H1 (cell line): Measurements from ENCODE around the gene MAP4K4. TPM values are rescaled to one million over a fixed set of nuclear protein-coding genes. Genes with fewer than 3 reads are reported as not detected.

ENCODE experiments used
- CTCF ChIA-PET: fragments of 300-600 bp; sonication (Branson Sonifier 250); formaldehyde crosslinking; loops from one replicate; lab custom pipeline; 2021; ENCODE audit not compliant: partially characterized antibody; lab: Charles Lee
- POLR2A ChIA-PET: fragments of 300-600 bp; sonication (Branson Sonifier 250); formaldehyde crosslinking; loops from one replicate; lab custom pipeline; 2021; ENCODE audit warnings: inconsistent platforms; ENCODE audit not compliant: partially characterized antibody; lab: Charles Lee
- DNase-seq, 2 experiments: peaks; one replicate each; pipeline versions ENCODE4 v3.0.0 to v3.0.0-alpha.2; 2010 to 2022; ENCODE audit warnings: low spot score in 2 of 2, low read depth in 1 of 2, mixed read lengths in 1 of 2
- FAIRE-seq: peaks from 2 replicates; lab custom pipeline; 2011; peaks lifted over from hg19 to GRCh38; lab: Jason Lieb, UNC
- H2AFZ ChIP-seq: 2 replicates; pipeline ENCODE4 v1.8.1; 2012; ENCODE audit warnings: low read length, inconsistent platforms
- H2AK5ac ChIP-seq: 2 replicates; pipeline ENCODE4 v1.6.1; 2013; ENCODE audit warnings: low read depth, low read length
- H2BK120ac ChIP-seq: replicated peaks from 2 replicates; pipeline ENCODE3; 2013; ENCODE audit warnings: low read depth, low read length, inconsistent platforms
- H2BK12ac ChIP-seq: 2 replicates; pipeline ENCODE4 v1.6.1; 2013; ENCODE audit warnings: low read depth, low read length
- H2BK15ac ChIP-seq: 2 replicates; pipeline ENCODE4 v1.6.1; 2013; ENCODE audit warnings: low read length
- H2BK20ac ChIP-seq: 2 replicates; pipeline ENCODE4 v1.6.1; 2013; ENCODE audit warnings: low read length
- H2BK5ac ChIP-seq: 2 replicates; pipeline ENCODE4 v1.6.1; 2013; ENCODE audit warnings: low read depth, low read length
- H3K14ac ChIP-seq: 2 replicates; pipeline ENCODE4 v1.6.1; 2013; ENCODE audit warnings: inconsistent platforms; ENCODE audit not compliant: insufficient read length
- H3K18ac ChIP-seq: 2 replicates; pipeline ENCODE4 v1.6.1; 2013; ENCODE audit warnings: low read length; ENCODE audit errors: extremely low read depth
- H3K23ac ChIP-seq: 2 replicates; pipeline ENCODE4 v1.6.1; 2013; ENCODE audit warnings: inconsistent platforms; ENCODE audit not compliant: insufficient read length
- H3K23me2 ChIP-seq: 2 replicates; pipeline ENCODE4 v1.6.1; 2013; ENCODE audit warnings: low read depth, low read length
- H3K27ac ChIP-seq: 2 replicates; pipeline ENCODE4 v1.6.1; 2011; ENCODE audit warnings: low read depth, low read length, inconsistent platforms
- H3K27me3 ChIP-seq, 4 experiments: replicated peaks in 1 of 4; 1 replicate in 1 of 4; 2 replicates in 3 of 4; pipeline versions ENCODE4 v1.6.1 to v1.8.1; 2011 to 2013; ENCODE audit warnings: low read length in 3 of 4, mild to moderate bottlenecking in 3 of 4, inconsistent platforms in 2 of 4, mixed read lengths in 2 of 4, moderate library complexity in 1 of 4; ENCODE audit not compliant: control insufficient read depth in 3 of 4, insufficient read depth in 3 of 4; ENCODE audit errors: extremely low read depth in 1 of 4
- H3K36me3 ChIP-seq, 4 experiments: 2 replicates each; pipeline versions ENCODE4 v1.6.1 to v1.8.1; 2011 to 2013; ENCODE audit warnings: mild to moderate bottlenecking in 4 of 4, low read length in 3 of 4, moderate library complexity in 2 of 4, control low read depth in 1 of 4, inconsistent platforms in 1 of 4; ENCODE audit not compliant: insufficient read depth in 4 of 4, control insufficient read depth in 2 of 4
- H3K4ac ChIP-seq: replicated peaks from 2 replicates; pipeline ENCODE3; 2013; ENCODE audit warnings: low read length, low read depth, mixed read lengths, inconsistent platforms; ENCODE audit not compliant: insufficient read length
- H3K4me1 ChIP-seq, 4 experiments: replicated peaks in 1 of 4; 1 replicate in 1 of 4; 2 replicates in 3 of 4; pipeline versions ENCODE4 v1.6.1 to v1.8.1; 2011 to 2013; ENCODE audit warnings: low read length in 3 of 4, inconsistent platforms in 2 of 4, mixed read lengths in 1 of 4; ENCODE audit not compliant: insufficient read depth in 4 of 4, control insufficient read depth in 3 of 4
- H3K4me2 ChIP-seq, 2 experiments: 2 replicates each; pipeline versions ENCODE4 v1.6.1 to v1.8.1; 2011 to 2013; ENCODE audit warnings: low read depth in 2 of 2, low read length in 2 of 2, control low read depth in 1 of 2, inconsistent platforms in 1 of 2, mild to moderate bottlenecking in 1 of 2; ENCODE audit not compliant: insufficient read depth in 1 of 2
- H3K4me3 ChIP-seq, 4 experiments: fragments of 200-600, 300-600 bp in 1 of 4; sonication (generic), shearing (Covaris generic), sonication (Bioruptor Twin) in 1 of 4; 2 replicates each; pipeline versions ENCODE4 v1.5.1 to v1.8.1; 2011 to 2016; ENCODE audit warnings: low read length in 4 of 4, low read depth in 3 of 4, control low read depth in 2 of 4, inconsistent platforms in 2 of 4, mild to moderate bottlenecking in 2 of 4, mixed read lengths in 1 of 4, moderate library complexity in 1 of 4; ENCODE audit not compliant: insufficient read depth in 2 of 4; ENCODE audit errors: extremely low read depth in 1 of 4
- H3K56ac ChIP-seq: replicated peaks from 2 replicates; pipeline ENCODE3; 2013; ENCODE audit warnings: low read depth, mild to moderate bottlenecking, mixed read lengths, low read length, inconsistent platforms; ENCODE audit not compliant: insufficient read length
- H3K79me1 ChIP-seq: 2 replicates; pipeline ENCODE4 v1.6.1; 2013; ENCODE audit warnings: low read depth, low read length, control low read depth
- H3K79me2 ChIP-seq, 2 experiments: 2 replicates each; pipeline versions ENCODE4 v1.6.1 to v1.8.1; 2012 to 2013; ENCODE audit warnings: low read length in 2 of 2, mild to moderate bottlenecking in 2 of 2, inconsistent platforms in 1 of 2; ENCODE audit not compliant: insufficient read depth in 2 of 2, control insufficient read depth in 1 of 2
- H3K9ac ChIP-seq, 4 experiments: replicated peaks in 1 of 4; 1 replicate in 1 of 4; 2 replicates in 3 of 4; pipeline versions ENCODE4 v1.6.1 to v1.8.1; 2011 to 2013; ENCODE audit warnings: low read depth in 3 of 4, low read length in 3 of 4, control low read depth in 2 of 4, mild to moderate bottlenecking in 2 of 4, moderate library complexity in 2 of 4, inconsistent platforms in 1 of 4; ENCODE audit errors: extremely low read depth in 1 of 4
- H3K9me3 ChIP-seq, 2 experiments: 2 replicates each; pipeline versions ENCODE4 v1.6.1 to v1.8.1; 2012 to 2013; ENCODE audit warnings: mild to moderate bottlenecking in 2 of 2, moderate library complexity in 2 of 2, control low read depth in 1 of 2, inconsistent platforms in 1 of 2, low read depth in 1 of 2, low read length in 1 of 2, mixed read lengths in 1 of 2; ENCODE audit not compliant: insufficient read depth in 2 of 2
- H4K20me1 ChIP-seq, 2 experiments: replicated peaks in 1 of 2; 2 replicates each; pipeline versions ENCODE3 to v1.8.1; 2011 to 2013; ENCODE audit warnings: inconsistent platforms in 2 of 2, low read length in 2 of 2, mild to moderate bottlenecking in 1 of 2; ENCODE audit not compliant: insufficient read depth in 2 of 2, control insufficient read depth in 1 of 2
- H4K5ac ChIP-seq: 2 replicates; pipeline ENCODE4 v1.6.1; 2013; ENCODE audit warnings: low read length, low read depth, mixed read lengths, inconsistent platforms; ENCODE audit not compliant: insufficient read length
- H4K8ac ChIP-seq: 2 replicates; pipeline ENCODE4 v1.8.0; 2013; ENCODE audit warnings: mild to moderate bottlenecking, moderate library complexity, low read length, inconsistent platforms; ENCODE audit not compliant: insufficient read depth; ENCODE audit errors: extremely low read depth
- H4K91ac ChIP-seq: replicated peaks from 2 replicates; pipeline ENCODE3; 2013; ENCODE audit warnings: low read length, mixed read lengths, inconsistent platforms; ENCODE audit not compliant: insufficient read length
- EZH2 ChIP-seq: fragments of 200-600 bp; sonication (generic); IDR thresholded peaks from 2 replicates; pipeline ENCODE4 v1.7.1; 2012; ENCODE audit warnings: low read depth, mild to moderate bottlenecking, moderate library complexity, low read length, inconsistent platforms; ENCODE audit not compliant: severe bottlenecking
- GABPA ChIP-seq: IDR thresholded peaks from 2 replicates; pipeline ENCODE4 v1.6.1; 2011; ENCODE audit warnings: mild to moderate bottlenecking, low read length, moderate library complexity, borderline replicate concordance; ENCODE audit not compliant: insufficient read depth
- HDAC6 ChIP-seq: IDR thresholded peaks from one replicate; pipeline ENCODE4 v1.7.1; 2012; ENCODE audit warnings: low read depth, mild to moderate bottlenecking, inconsistent platforms, low read length, moderate library complexity
- KDM4A ChIP-seq: IDR thresholded peaks from one replicate; pipeline ENCODE4 v1.7.1; 2012; ENCODE audit warnings: low read depth, mild to moderate bottlenecking, moderate library complexity, low read length, inconsistent platforms; ENCODE audit not compliant: severe bottlenecking
- POU5F1 ChIP-seq: IDR thresholded peaks from 2 replicates; pipeline ENCODE4 v1.6.1; 2011; ENCODE audit warnings: low read depth, mild to moderate bottlenecking, low read length, moderate library complexity
- SP1 ChIP-seq: IDR thresholded peaks from 2 replicates; pipeline ENCODE4 v1.6.1; 2011; ENCODE audit warnings: low read depth, low read length
- TAF1 ChIP-seq: IDR thresholded peaks from 2 replicates; pipeline ENCODE4 v1.6.1; 2011; ENCODE audit warnings: mild to moderate bottlenecking, low read depth, low read length
- TBP ChIP-seq: IDR thresholded peaks from 2 replicates; pipeline ENCODE4 v1.6.1; 2011; ENCODE audit warnings: low read depth, low read length, improper control_type of control experiment
- TEAD4 ChIP-seq: IDR thresholded peaks from 2 replicates; pipeline ENCODE4 v1.6.1; 2012; ENCODE audit warnings: low read depth, low read length, inconsistent platforms, mixed read lengths
- WGBS, 2 experiments: shearing (Covaris generic) in 1 of 2; methylation state at CpG; one replicate each; pipeline versions ENCODE4 v1.1.6 to v1.1.7; 2013 to 2015; ENCODE audit warnings: low lambda C conversion rate in 2 of 2, mixed read lengths in 2 of 2, inconsistent platforms in 1 of 2, low coverage in 1 of 2, missing lambda C conversion rate in 1 of 2; ENCODE audit not compliant: insufficient replicate concordance in 2 of 2, insufficient coverage in 1 of 2, insufficient read length in 1 of 2; ENCODE audit errors: extremely low coverage in 1 of 2, missing lambda C conversion rate in 1 of 2; 5-methylcytosine and 5-hydroxymethylcytosine counted together
- polyA plus RNA-seq, 7 experiments: library from polyadenylated mRNA; depleted of rRNA in 3 of 7; stranded (reverse) in 5 of 7; unstranded in 2 of 7; fragments of >200 nt in 5 of 7; fragments of 200-250 nt in 2 of 7; gene quantifications; 1 replicate in 5 of 7; 2 replicates in 1 of 7; 4 replicates in 1 of 7; pipeline versions ENCODE4 v1.2.1 to v1.2.3, GENCODE V29; 2011 to 2013; ENCODE audit warnings: missing spikeins in 2 of 7, mixed read lengths in 2 of 7
- total RNA-seq: library from RNA; stranded (reverse); fragmentation: NEBNext Ultra II Directional; extraction: Animal tissue kit (Norgen Biotek cat#: 25700); gene quantifications from 2 replicates; pipeline ENCODE4 v1.2.1, GENCODE V29; 2021
- TF ChIP-seq, protein P1 (sequence below): IDR thresholded peaks from 2 replicates; pipeline ENCODE4 v1.6.1; 2012; ENCODE audit warnings: inconsistent platforms
- TF ChIP-seq, protein P2 (sequence below): IDR thresholded peaks from 2 replicates; pipeline ENCODE4 v1.6.1; 2012; ENCODE audit warnings: low read length, inconsistent platforms

MAP4K4 gene
- total and polyA plus RNA-seq, 2 of the 8 experiments (the other 6 are each of a cell fraction or from before 2014, with no cell fraction given) = 53.2 to 138 TPM

DNA sequence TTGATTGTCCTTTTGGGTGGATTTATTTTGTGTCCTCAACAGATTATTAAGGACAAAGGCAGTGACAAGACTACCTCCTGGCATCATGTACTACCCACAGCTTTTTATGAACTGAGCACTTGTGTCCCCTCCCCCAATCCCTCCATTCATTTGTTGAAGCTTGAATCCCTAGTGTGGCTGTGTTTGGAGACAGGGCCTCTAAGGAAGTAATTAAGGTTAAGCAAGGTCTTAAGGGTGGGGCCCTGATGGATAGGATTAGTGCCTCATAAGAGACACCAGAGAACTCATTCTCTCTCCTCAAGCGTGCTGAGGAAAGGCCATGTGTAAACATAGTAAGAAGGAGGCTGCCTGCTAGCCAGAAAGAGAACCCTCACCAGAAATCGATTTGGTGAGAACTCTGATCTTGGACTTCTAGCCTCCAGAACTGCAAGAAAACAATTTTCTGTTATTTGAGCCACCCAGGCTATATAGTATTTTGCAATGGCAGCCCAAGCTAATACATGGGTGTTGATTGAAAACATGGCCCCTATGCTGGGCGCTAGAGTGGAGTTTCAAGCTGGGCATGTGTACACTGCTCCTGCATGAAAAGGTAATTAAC is 3.4 kb upstream of the MAP4K4 start:
- Histone ChIP-seq H4K20me1 (peaks cover 2 to 4% of the 10 kb centered on the region in 2 experiments), H3K18ac (no peak overlapping the region), H3K9ac (no peak overlapping the region), H3K27ac (no peak overlapping the region), H2AFZ (no peak overlapping the region), H3K4ac (peak overlapping the region; percentile 59), H3K14ac (no peak overlapping the region), H4K8ac (no peak overlapping the region), H4K5ac (no peak overlapping the region), H3K23ac (no peak overlapping the region), H3K56ac (no peak overlapping the region), H2AK5ac (no peak overlapping the region), H2BK12ac (no peak overlapping the region), H3K4me1 (peaks cover 0 to 7% (median 5%) of the 10 kb centered on the region in 4 experiments; a peak in 5 of 7 replicates), H3K36me3 (no peaks in the 10 kb centered on the region), H3K23me2 (peaks cover 13% of the 10 kb centered on the region), H3K79me1 (no peaks in the 10 kb centered on the region), H4K91ac (no peak overlapping the region), H3K4me2 (no peak overlapping the region), H2BK20ac (no peak overlapping the region), H3K79me2 (peaks cover 0 to 10% of the 10 kb centered on the region in 2 experiments; a peak in 2 of 4 replicates), H2BK15ac (no peak overlapping the region), H3K9me3 (0 out of 4 replicates have a peak, but pooled peaks cover 0 to 2% of the 10 kb centered on the region in 2 experiments), H2BK120ac (no peak overlapping the region), H3K4me3 (no peak overlapping the region), H2BK5ac (no peak overlapping the region), H3K27me3 (0 out of 7 replicates have a peak, but pooled peaks cover 0 to 2% (median 0%) of the 10 kb centered on the region in 4 experiments)
- no peak for DNase-seq
- CTCF ChIA-PET = interaction anchor here (0.8 to 2.0 kb wide), 3 partner anchors 11 to 17 kb away, joined by 3 to 7 read pairs (median 4); no protein-coding TSS in a partner anchor
- 92% methylated on average over 3 of the region's 3 CpGs; no CpG with 5 or more reads in 1 of the 2 experiments for WGBS, 2 experiments
- POLR2A ChIA-PET = no interaction called here
- no peak for FAIRE-seq
- TF ChIP-seq TBP (no peak), GABPA (no peak), TEAD4 (no peak), KDM4A (no peak), EZH2 (no peak), TAF1 (no peak), SP1 (no peak), POU5F1 (no peak), HDAC6 (no peak)
- TF ChIP-seq, protein P1, sequence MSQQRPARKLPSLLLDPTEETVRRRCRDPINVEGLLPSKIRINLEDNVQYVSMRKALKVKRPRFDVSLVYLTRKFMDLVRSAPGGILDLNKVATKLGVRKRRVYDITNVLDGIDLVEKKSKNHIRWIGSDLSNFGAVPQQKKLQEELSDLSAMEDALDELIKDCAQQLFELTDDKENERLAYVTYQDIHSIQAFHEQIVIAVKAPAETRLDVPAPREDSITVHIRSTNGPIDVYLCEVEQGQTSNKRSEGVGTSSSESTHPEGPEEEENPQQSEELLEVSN = no peak
- TF ChIP-seq, protein P2, sequence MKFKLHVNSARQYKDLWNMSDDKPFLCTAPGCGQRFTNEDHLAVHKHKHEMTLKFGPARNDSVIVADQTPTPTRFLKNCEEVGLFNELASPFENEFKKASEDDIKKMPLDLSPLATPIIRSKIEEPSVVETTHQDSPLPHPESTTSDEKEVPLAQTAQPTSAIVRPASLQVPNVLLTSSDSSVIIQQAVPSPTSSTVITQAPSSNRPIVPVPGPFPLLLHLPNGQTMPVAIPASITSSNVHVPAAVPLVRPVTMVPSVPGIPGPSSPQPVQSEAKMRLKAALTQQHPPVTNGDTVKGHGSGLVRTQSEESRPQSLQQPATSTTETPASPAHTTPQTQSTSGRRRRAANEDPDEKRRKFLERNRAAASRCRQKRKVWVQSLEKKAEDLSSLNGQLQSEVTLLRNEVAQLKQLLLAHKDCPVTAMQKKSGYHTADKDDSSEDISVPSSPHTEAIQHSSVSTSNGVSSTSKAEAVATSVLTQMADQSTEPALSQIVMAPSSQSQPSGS = no peak
